ENCODE measurements around the gene NCEH1. TPM values are rescaled to one million over a fixed set of nuclear protein-coding genes. Genes with fewer than 3 reads are reported as not detected.
"Not testable (repeated sequence)": the region's sequence is repeated elsewhere in the genome, so short reads cannot be mapped to it uniquely, and the experiment has no call there.

The NCEH1 gene
- total RNA-seq, 1 experiment from 2014 or later, result 4.7 TPM

- peaks cover 5% of the 10 kb centered on the region; the same call in 1 of the 2 replicates for H3K36me3 ChIP-seq (ENCODE audit: insufficient read depth, low read length)
- peak overlapping the region; percentile 82 for H3K4me2 ChIP-seq (ENCODE audit: low read depth, low read length, poor library complexity, severe bottlenecking)
- 0 out of 2 replicates have a peak overlapping the region, but pooled peaks have one; percentile 59 for H3K9ac ChIP-seq (ENCODE audit: low read length)
- H3K9me2 ChIP-seq (replicated peaks; ENCODE audit: insufficient read depth, low read length), result no peaks in the 10 kb centered on the region
- H3K27me3 ChIP-seq (ENCODE audit: low read length), result no peaks in the 10 kb centered on the region
- H3K9me3 ChIP-seq (ENCODE audit: low read length), result no peaks in the 10 kb centered on the region
- H2AFZ ChIP-seq (ENCODE audit: low read length), result peak overlapping the region; percentile 80
- peaks cover 37% of the 10 kb centered on the region for H3K79me2 ChIP-seq (ENCODE audit: low read length)
- peaks cover 20% of the 10 kb centered on the region for H3K4me1 ChIP-seq (ENCODE audit: low read length)
- peak overlapping the region; percentile 57 for H3K4me3 ChIP-seq (ENCODE audit: low read length)
- H3K27ac ChIP-seq (ENCODE audit: low read length), result no peak overlapping the region
- no peak for DNase-seq
- no peaks in the 10 kb centered on the region for H4K20me1 ChIP-seq (ENCODE audit: insufficient read depth, low read depth, low read length)
Observed at GRCh38 chr3:172749230-172749965, 38.5 kb upstream of the NCEH1 start.

DNA sequence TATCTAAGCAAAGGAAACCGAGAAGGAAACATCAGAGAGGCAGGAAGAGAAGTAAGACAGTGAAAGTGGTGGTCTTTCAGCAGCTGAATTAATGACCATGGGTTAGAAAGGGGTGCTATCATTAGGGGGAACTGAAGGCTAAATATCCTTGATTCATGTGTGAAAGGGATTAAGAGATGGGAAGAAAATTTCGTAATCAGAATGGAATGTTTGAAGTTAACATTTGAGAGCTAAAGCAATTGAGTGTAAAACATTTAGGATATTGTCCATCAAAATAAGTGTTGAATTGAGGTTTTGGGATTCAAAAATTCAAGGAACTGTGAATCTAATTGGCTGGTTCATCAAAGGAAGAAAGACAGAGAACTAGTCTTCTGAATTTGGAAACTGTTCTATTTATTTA is 35.6 kb upstream of the NCEH1 start:
- no peak overlapping the region for H3K4me2 ChIP-seq (ENCODE audit: low read depth, low read length, poor library complexity, severe bottlenecking)
- H3K79me2 ChIP-seq (ENCODE audit: low read length), result peaks cover 8% of the 10 kb centered on the region
- H3K36me3 ChIP-seq (ENCODE audit: insufficient read depth, low read length), result no peaks in the 10 kb centered on the region
- H3K4me3 ChIP-seq (ENCODE audit: low read length), result no peak overlapping the region
- no peaks in the 10 kb centered on the region for H3K9me2 ChIP-seq (replicated peaks; ENCODE audit: insufficient read depth, low read length)
- H3K27me3 ChIP-seq (ENCODE audit: low read length), result no peaks in the 10 kb centered on the region
- H2AFZ ChIP-seq (ENCODE audit: low read length), result no peak overlapping the region
- H4K20me1 ChIP-seq (ENCODE audit: insufficient read depth, low read depth, low read length), result no peaks in the 10 kb centered on the region
- H3K4me1 ChIP-seq (ENCODE audit: low read length), result peaks cover 6% of the 10 kb centered on the region
- H3K27ac ChIP-seq (ENCODE audit: low read length), result no peak overlapping the region
- no peak for DNase-seq
- H3K9me3 ChIP-seq (ENCODE audit: low read length), result no peaks in the 10 kb centered on the region
- H3K9ac ChIP-seq (ENCODE audit: low read length), result no peak overlapping the region

DNA sequence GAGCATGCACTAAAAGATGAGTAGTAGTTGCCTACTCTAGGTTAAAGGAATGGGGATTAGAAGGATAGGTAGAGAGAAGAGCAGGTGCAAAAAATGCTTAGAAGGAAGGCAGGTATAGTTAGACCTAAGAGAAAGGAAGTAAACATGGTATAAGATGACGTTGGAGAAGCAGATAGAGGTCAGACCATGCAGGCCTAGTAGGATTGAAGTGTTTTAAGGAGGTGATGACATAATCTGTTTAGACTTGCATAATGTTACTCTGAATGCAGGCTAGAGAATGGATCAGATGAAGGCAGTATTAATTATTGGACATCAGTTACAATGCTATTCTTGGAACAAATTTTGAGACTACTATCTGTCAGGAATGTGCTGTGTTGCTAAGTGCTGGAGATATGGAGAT is 28.6 kb upstream of the NCEH1 start:
- Histone ChIP-seq H3K4me3 (ENCODE audit: low read length) (no peak overlapping the region), H3K36me3 (ENCODE audit: insufficient read depth, low read length) (no peaks in the 10 kb centered on the region), H3K79me2 (ENCODE audit: low read length) (no peaks in the 10 kb centered on the region), H2AFZ (ENCODE audit: low read length) (no peak overlapping the region), H3K27ac (ENCODE audit: low read length) (no peak overlapping the region), H3K9me3 (ENCODE audit: low read length) (no peaks in the 10 kb centered on the region), H3K9me2 (replicated peaks; ENCODE audit: insufficient read depth, low read length) (no peaks in the 10 kb centered on the region), H3K4me1 (ENCODE audit: low read length) (no peaks in the 10 kb centered on the region), H3K27me3 (ENCODE audit: low read length) (no peaks in the 10 kb centered on the region), H4K20me1 (ENCODE audit: insufficient read depth, low read depth, low read length) (no peaks in the 10 kb centered on the region), H3K4me2 (ENCODE audit: low read depth, low read length, poor library complexity, severe bottlenecking) (no peak overlapping the region), H3K9ac (ENCODE audit: low read length) (no peak overlapping the region)
- no peak for DNase-seq

GRCh38 chr3:172735014-172735413 is 24.1 kb upstream of the NCEH1 start:
- H3K9me3 ChIP-seq (ENCODE audit: low read length), result no peaks in the 10 kb centered on the region
- H3K79me2 ChIP-seq (ENCODE audit: low read length), result no peaks in the 10 kb centered on the region
- no peak overlapping the region for H3K27ac ChIP-seq (ENCODE audit: low read length)
- H4K20me1 ChIP-seq (ENCODE audit: insufficient read depth, low read depth, low read length), result no peaks in the 10 kb centered on the region
- no peak for DNase-seq
- H3K27me3 ChIP-seq (ENCODE audit: low read length), result no peaks in the 10 kb centered on the region
- no peak overlapping the region for H2AFZ ChIP-seq (ENCODE audit: low read length)
- H3K9ac ChIP-seq (ENCODE audit: low read length), result no peak overlapping the region
- no peak overlapping the region for H3K4me3 ChIP-seq (ENCODE audit: low read length)
- H3K4me1 ChIP-seq (ENCODE audit: low read length), result no peaks in the 10 kb centered on the region
- H3K36me3 ChIP-seq (ENCODE audit: insufficient read depth, low read length), result no peaks in the 10 kb centered on the region
- no peaks in the 10 kb centered on the region for H3K9me2 ChIP-seq (replicated peaks; ENCODE audit: insufficient read depth, low read length)
- no peak overlapping the region for H3K4me2 ChIP-seq (ENCODE audit: low read depth, low read length, poor library complexity, severe bottlenecking)

- no peak overlapping the region for H2AFZ ChIP-seq (ENCODE audit: low read length)
- H3K4me2 ChIP-seq (ENCODE audit: low read depth, low read length, poor library complexity, severe bottlenecking), result no peak overlapping the region
Observed at GRCh38 chr3:172726380-172726779, 15.5 kb upstream of the NCEH1 start.

GRCh38 chr3:172722536-172723040 is 11.7 kb upstream of the NCEH1 start:
- H3K4me2 ChIP-seq (ENCODE audit: low read depth, low read length, poor library complexity, severe bottlenecking), result not testable (repeated sequence)

More at GRCh38 chr3:172726380-172726779, 15.5 kb upstream of the NCEH1 start:
- Histone ChIP-seq H3K4me1 (ENCODE audit: low read length) (peaks cover 7% of the 10 kb centered on the region), H3K79me2 (ENCODE audit: low read length) (no peaks in the 10 kb centered on the region), H4K20me1 (ENCODE audit: insufficient read depth, low read depth, low read length) (no peaks in the 10 kb centered on the region), H3K9me3 (ENCODE audit: low read length) (no peaks in the 10 kb centered on the region), H3K27me3 (ENCODE audit: low read length) (no peaks in the 10 kb centered on the region), H3K9me2 (replicated peaks; ENCODE audit: insufficient read depth, low read length) (no peaks in the 10 kb centered on the region), H3K4me3 (ENCODE audit: low read length) (no peak overlapping the region), H3K36me3 (ENCODE audit: insufficient read depth, low read length) (no peaks in the 10 kb centered on the region), H3K9ac (ENCODE audit: low read length) (no peak overlapping the region), H3K27ac (ENCODE audit: low read length) (no peak overlapping the region)
- no peak for DNase-seq

DNA sequence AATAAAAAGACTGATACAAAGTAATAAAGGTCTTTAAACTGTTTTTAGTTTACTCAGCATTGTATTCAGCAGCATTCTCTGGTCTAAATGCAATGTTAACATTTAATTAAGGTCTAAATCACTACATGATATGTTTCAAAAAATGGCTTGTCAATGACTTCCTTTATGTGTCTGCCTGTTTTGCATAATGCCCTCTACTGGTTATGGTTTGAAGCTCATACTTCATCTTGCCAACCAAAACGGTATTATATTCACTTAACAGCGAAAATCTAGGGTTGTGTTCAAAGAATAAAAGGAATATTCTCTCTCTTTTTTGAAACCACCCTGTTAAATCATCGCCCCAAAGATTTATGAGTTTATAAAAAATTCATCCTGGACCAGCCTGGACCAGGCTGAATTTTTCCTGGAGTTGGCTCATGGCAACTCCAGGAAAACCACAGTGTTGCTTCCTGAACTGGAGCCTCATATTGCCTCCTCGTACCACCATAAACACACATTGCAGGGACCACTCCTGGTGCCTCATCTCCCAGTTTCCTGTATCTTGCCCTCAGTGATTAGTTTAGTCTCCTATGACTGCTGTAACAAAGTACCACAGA is 6.7 kb upstream of the NCEH1 start:
- Histone ChIP-seq H2AFZ (ENCODE audit: low read length) (no peak overlapping the region), H3K9ac (ENCODE audit: low read length) (no peak overlapping the region), H4K20me1 (ENCODE audit: insufficient read depth, low read depth, low read length) (no peaks in the 10 kb centered on the region), H3K36me3 (ENCODE audit: insufficient read depth, low read length) (no peaks in the 10 kb centered on the region), H3K4me1 (ENCODE audit: low read length) (peaks cover 7% of the 10 kb centered on the region), H3K4me3 (ENCODE audit: low read length) (no peak overlapping the region), H3K79me2 (ENCODE audit: low read length) (no peaks in the 10 kb centered on the region), H3K27me3 (ENCODE audit: low read length) (no peaks in the 10 kb centered on the region), H3K9me2 (replicated peaks; ENCODE audit: insufficient read depth, low read length) (0 out of 2 replicates have a peak, but pooled peaks cover 4% of the 10 kb centered on the region), H3K9me3 (ENCODE audit: low read length) (no peaks in the 10 kb centered on the region), H3K27ac (ENCODE audit: low read length) (no peak overlapping the region), H3K4me2 (ENCODE audit: low read depth, low read length, poor library complexity, severe bottlenecking) (no peak overlapping the region)
- DNase-seq, result peak; percentile 69

More at GRCh38 chr3:172722536-172723040, 11.7 kb upstream of the NCEH1 start:
- not testable (repeated sequence) for H3K79me2 ChIP-seq (ENCODE audit: low read length); H3K27me3 ChIP-seq (ENCODE audit: low read length); H3K4me1 ChIP-seq (ENCODE audit: low read length); H3K9ac ChIP-seq (ENCODE audit: low read length); H4K20me1 ChIP-seq (ENCODE audit: insufficient read depth, low read depth, low read length); H3K4me3 ChIP-seq (ENCODE audit: low read length); H3K9me2 ChIP-seq (replicated peaks; ENCODE audit: insufficient read depth, low read length); H3K27ac ChIP-seq (ENCODE audit: low read length); H3K36me3 ChIP-seq (ENCODE audit: insufficient read depth, low read length); DNase-seq; H3K9me3 ChIP-seq (ENCODE audit: low read length); H2AFZ ChIP-seq (ENCODE audit: low read length)

DNA sequence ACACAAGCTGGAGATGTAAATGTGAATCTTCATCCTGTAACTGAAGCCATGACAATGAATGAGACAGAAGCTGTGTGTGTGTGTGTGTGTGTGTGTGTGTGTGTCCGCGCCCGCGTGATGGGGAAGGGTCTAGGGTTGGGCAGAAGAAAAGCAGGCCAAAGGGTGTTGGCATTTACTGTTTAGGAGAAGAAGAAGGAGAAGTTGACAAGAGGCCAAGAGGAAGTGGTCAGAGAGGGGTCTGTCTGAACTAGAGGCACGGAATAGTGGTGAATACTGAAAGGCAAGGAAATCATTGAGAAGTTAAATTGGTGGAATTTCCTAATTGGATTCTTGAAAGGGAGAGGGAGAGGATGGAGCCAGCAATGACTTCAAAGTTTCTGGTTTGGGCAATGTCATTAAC is 5.6 kb upstream of the NCEH1 start:
- Histone ChIP-seq H3K9me3 (ENCODE audit: low read length) (no peaks in the 10 kb centered on the region), H3K27me3 (ENCODE audit: low read length) (no peaks in the 10 kb centered on the region), H3K4me2 (ENCODE audit: low read depth, low read length, poor library complexity, severe bottlenecking) (no peak overlapping the region), H3K9ac (ENCODE audit: low read length) (no peak overlapping the region), H3K36me3 (ENCODE audit: insufficient read depth, low read length) (no peaks in the 10 kb centered on the region), H4K20me1 (ENCODE audit: insufficient read depth, low read depth, low read length) (no peaks in the 10 kb centered on the region), H3K27ac (ENCODE audit: low read length) (no peak overlapping the region), H3K9me2 (replicated peaks; ENCODE audit: insufficient read depth, low read length) (0 out of 2 replicates have a peak, but pooled peaks cover 4% of the 10 kb centered on the region), H3K4me1 (ENCODE audit: low read length) (peaks cover 13% of the 10 kb centered on the region), H3K79me2 (ENCODE audit: low read length) (no peaks in the 10 kb centered on the region), H3K4me3 (ENCODE audit: low read length) (no peak overlapping the region), H2AFZ (ENCODE audit: low read length) (no peak overlapping the region)
- no peak for DNase-seq

Data from Karpas-422 (cell line).